ENCODE data around the gene RPL23.
A peak's percentile ranks its signal among the peaks of the same experiment; 100 is the strongest.

RPL23 gene

GRCh38 chr17:38798614-38799500 lies 54.7 kb downstream of the RPL23 start:
- DNase-seq (ENCODE audit: low read depth in 2 of 2) = peak; percentile 21 to 29

All from activated CD4-positive, alpha-beta T cell treated with anti-CD3 and anti-CD28 coated beads for 24 hours (primary cell).